ENCODE measurements around the gene RRAS2.

RRAS2 gene

DNA sequence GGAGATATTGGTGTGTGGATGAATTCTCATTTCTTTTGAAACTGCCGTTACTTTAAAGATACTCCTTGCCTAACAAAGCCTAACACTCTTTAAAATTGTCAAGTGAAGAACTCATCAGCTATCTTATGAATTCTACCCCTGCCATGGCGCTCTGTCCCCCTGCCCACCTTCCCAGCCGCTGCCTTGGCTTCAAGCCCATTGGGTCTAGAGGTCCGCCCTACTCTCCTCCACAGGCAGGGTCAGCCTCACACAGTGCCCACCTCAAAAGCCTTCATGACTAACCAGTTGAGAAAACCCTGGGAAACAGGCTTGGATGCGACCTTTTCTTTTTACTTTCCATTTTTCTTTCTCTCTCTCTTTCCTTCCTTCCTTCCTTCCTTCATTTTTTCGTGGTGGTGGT is 128.6 kb downstream of the RRAS2 start:
- DNase-seq (ENCODE audit: low spot score) = no peak
- FAIRE-seq = no peak

DNA sequence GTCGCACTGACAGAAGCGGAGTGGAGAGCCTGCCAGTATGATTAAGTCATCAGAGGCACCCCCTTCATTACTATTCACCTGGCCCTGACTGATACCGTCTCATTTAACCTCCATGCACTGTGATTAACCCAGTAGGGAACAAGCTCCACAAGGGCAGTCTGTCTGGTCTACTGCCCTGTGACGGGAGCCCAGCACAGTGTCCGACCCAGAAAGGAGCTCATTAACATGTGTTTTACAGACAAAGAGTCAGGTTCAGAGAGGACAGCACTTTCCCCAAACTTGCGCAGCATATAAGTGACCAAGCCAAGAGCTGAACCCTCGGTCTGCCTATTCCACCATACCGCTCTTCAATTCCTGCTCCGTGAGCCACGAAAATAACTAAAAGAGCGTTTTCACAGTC is 129.5 kb downstream of the RRAS2 start:
- DNase-seq (ENCODE audit: low spot score) (no peak), FAIRE-seq (no peak)

DNA sequence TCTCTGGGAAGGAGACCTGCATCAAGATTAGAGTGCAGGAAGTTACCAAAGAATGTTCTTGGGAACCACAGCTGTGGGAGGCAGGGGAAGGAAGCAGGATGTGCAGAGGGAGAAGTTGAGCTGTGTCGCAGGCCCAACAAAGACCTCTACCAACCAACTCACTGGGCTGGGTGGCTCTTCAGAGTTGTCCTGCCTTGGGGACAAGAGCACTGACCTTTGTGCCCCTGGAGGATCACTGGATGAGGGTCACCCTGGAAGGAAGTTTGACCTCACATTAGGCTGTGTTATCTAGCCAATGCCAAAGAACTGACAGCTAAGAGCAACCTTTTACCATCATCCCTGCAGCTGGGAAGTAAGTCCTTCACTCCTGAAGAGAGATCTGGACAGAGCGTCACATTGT is 130.6 kb downstream of the RRAS2 start:
- FAIRE-seq (no peak), DNase-seq (ENCODE audit: low spot score) (no peak)

Data from urothelium cell line (cell line).